ENCODE results near the gene ZSWIM1.
"Not testable (repeated sequence)": the region's sequence is repeated elsewhere in the genome, so short reads cannot be mapped to it uniquely, and the experiment has no call there.

The ZSWIM1 gene

GRCh38 chr20:45909817-45910669 lies 29.0 kb downstream of the ZSWIM1 start:
- no peak for DNase-seq

- peak; percentile 100 for DNase-seq
Measured at GRCh38 chr20:45910670-45911485, 29.9 kb downstream of the ZSWIM1 start.

GRCh38 chr20:45911486-45912343 lies 30.7 kb downstream of the ZSWIM1 start, which contains the start of gene PLTP:
Gene PLTP, minus strand, starts transcription at chr20:45912155. Its CDS starts 703 bp downstream, at chr20:45911452.
- DNase-seq = peak; percentile 52

GRCh38 chr20:45912344-45912682 lies 31.3 kb downstream of the ZSWIM1 start:
- DNase-seq = no peak

- no peak for DNase-seq
Measured at GRCh38 chr20:45913116-45913515, 32.1 kb downstream of the ZSWIM1 start.

- DNase-seq = no peak
Measured at GRCh38 chr20:45917790-45918141, 36.7 kb downstream of the ZSWIM1 start.

GRCh38 chr20:45918182-45918737 lies 37.2 kb downstream of the ZSWIM1 start:
- no peak for DNase-seq

- no peak for DNase-seq
Measured at GRCh38 chr20:45918779-45919537, 37.9 kb downstream of the ZSWIM1 start.

GRCh38 chr20:45919542-45920399 lies 38.7 kb downstream of the ZSWIM1 start:
- peak; percentile 55 for DNase-seq

GRCh38 chr20:45920462-45921336 lies 39.7 kb downstream of the ZSWIM1 start:
- no peak for DNase-seq

GRCh38 chr20:45921337-45922189 lies 40.5 kb downstream of the ZSWIM1 start:
- no peak for DNase-seq

GRCh38 chr20:45924391-45925261 lies 43.6 kb downstream of the ZSWIM1 start:
- DNase-seq = no peak

- DNase-seq = no peak
Measured at GRCh38 chr20:45925821-45926506, 44.9 kb downstream of the ZSWIM1 start.

GRCh38 chr20:45926731-45927070 lies 45.7 kb downstream of the ZSWIM1 start:
- DNase-seq = no peak

- DNase-seq = no peak
Measured at GRCh38 chr20:45927071-45927878, 46.2 kb downstream of the ZSWIM1 start.

GRCh38 chr20:45931680-45932079 lies 50.7 kb downstream of the ZSWIM1 start:
- DNase-seq = not testable (repeated sequence)

All from NCI-H146 (cell line).